Astrocyte (in vitro differentiated cells and primary cell): ENCODE data around the gene PLEKHH3.

Experiments used
- CTCF ChIP-seq: IDR thresholded peaks from 2 replicates; pipeline ENCODE4 v1.5.1; 2011; ENCODE audit warnings: low read depth, mild to moderate bottlenecking, inconsistent platforms, low read length, moderate library complexity; ENCODE audit not compliant: insufficient read depth
- EZH2 ChIP-seq: IDR thresholded peaks from 2 replicates; pipeline ENCODE4 v1.6.1; 2012; ENCODE audit warnings: mild to moderate bottlenecking, low read length, inconsistent platforms; ENCODE audit not compliant: insufficient read depth

DNA sequence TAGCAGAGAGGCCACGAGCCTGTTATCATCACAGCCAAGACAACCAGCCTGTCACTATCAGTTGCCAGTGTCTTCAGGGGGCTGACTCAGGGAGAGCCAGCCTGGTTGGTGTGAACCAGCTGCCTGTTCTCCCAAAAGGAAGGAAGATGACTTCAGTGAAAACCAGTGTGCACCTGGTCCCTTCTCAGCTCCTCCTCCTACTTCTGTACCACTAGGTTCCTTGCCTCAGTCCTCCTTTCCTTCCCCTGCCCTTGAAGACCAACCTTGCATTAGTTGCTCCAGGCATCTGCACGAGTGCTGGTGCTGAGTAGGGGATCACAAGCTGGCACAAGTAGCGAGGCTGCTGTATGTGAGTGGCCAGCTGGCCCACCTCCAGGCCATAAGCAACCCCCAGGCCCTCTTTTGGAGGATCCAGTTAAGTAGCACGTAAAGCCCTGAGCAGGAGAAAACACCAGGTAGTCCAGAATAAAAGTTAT lies 58.8 kb downstream of the PLEKHH3 start:
- TF ChIP-seq CTCF: no peak
- no peak for TF ChIP-seq EZH2
